ENCODE data around the gene SLC28A3. TPM values are rescaled to one million over a fixed set of nuclear protein-coding genes. Genes with fewer than 3 reads are reported as not detected.

SLC28A3 gene
- total RNA-seq, 1 donor = 0.43 TPM

DNA sequence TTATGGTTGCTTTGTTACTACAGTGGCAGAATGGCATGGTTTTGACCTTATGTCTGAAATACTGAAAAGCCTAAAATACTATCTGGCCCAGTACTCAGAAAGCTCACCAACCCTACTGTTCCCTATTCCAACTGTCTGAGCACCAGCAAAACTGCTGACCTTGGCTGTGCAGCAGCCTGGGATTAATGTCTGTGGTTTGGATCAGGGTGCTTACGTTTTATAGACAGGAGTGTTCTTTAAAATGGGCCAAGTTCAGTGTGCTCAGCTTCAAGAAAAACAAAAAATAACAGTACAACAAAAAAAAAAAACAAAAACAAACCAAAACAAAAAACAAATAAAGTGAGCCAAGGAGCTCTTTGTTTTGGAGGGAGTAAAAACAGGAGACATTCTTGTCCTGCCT is 36.4 kb downstream of the SLC28A3 start:
- TF ChIP-seq, protein P1, sequence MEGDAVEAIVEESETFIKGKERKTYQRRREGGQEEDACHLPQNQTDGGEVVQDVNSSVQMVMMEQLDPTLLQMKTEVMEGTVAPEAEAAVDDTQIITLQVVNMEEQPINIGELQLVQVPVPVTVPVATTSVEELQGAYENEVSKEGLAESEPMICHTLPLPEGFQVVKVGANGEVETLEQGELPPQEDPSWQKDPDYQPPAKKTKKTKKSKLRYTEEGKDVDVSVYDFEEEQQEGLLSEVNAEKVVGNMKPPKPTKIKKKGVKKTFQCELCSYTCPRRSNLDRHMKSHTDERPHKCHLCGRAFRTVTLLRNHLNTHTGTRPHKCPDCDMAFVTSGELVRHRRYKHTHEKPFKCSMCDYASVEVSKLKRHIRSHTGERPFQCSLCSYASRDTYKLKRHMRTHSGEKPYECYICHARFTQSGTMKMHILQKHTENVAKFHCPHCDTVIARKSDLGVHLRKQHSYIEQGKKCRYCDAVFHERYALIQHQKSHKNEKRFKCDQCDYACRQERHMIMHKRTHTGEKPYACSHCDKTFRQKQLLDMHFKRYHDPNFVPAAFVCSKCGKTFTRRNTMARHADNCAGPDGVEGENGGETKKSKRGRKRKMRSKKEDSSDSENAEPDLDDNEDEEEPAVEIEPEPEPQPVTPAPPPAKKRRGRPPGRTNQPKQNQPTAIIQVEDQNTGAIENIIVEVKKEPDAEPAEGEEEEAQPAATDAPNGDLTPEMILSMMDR (IDR thresholded peaks at IDR 0.05; ENCODE audit: insufficient read depth, low read depth, low read length) = no peak
- peak; percentile 77 for DNase-seq (ENCODE audit: low read depth)
- no peak overlapping the region for H3K4me3 ChIP-seq (ENCODE audit: low read depth, low read length)

DNA sequence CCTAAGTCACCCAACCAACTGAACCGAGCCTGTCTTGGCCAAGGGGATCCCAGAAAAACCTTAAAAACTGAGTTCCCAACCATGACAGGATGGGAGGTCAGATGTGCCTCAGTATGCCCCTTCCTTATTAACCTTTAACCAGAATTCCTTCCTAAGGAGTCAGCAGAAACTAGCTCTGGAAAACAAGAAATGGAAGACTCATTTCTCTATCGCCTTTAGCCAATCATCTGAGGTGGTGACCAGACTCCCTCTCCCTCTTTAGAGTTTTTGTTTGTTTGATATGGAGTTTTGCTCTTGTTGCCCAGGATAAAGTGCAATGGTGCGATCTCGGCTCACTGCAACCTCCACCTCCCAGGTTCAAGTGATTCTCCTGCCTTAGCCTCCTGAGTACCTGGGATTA is 37.5 kb downstream of the SLC28A3 start:
- TF ChIP-seq, protein P1 (IDR thresholded peaks at IDR 0.05; ENCODE audit: insufficient read depth, low read depth, low read length) = no peak
- H3K4me3 ChIP-seq (ENCODE audit: low read depth, low read length) = no peak overlapping the region
- no peak for DNase-seq (ENCODE audit: low read depth)

- TF ChIP-seq, protein P1 (IDR thresholded peaks at IDR 0.05; ENCODE audit: insufficient read depth, low read depth, low read length) = no peak
- no peak overlapping the region for H3K4me3 ChIP-seq (ENCODE audit: low read depth, low read length)
- DNase-seq (ENCODE audit: low read depth) = peak; percentile 46
These were observed 38.7 kb downstream of the SLC28A3 start for GRCh38 chr9:84301851-84302250.

DNA sequence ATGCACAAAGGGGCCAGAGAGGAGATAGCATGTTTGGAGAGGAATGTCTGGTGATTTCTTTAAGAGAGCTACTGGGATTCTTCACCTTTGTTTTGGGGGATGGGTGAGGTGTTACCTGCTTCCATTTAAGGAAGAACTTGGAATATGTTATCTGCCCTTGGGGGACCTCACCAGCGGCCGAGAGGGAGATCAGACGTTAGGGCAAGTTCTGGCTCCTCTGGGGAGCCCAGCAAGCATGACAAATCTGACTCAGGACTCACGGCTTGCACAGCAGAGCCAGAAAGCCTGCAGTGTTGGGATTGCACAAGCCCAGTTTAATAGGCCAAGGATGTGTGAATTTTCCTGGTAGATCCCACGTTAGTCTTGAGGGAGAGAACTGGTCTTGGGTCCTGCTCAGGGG is 40.3 kb downstream of the SLC28A3 start:
- TF ChIP-seq, protein P1 (IDR thresholded peaks at IDR 0.05; ENCODE audit: insufficient read depth, low read depth, low read length) = no peak
- peak; percentile 57 for DNase-seq (ENCODE audit: low read depth)
- H3K4me3 ChIP-seq (ENCODE audit: low read depth, low read length) = no peak overlapping the region

DNA sequence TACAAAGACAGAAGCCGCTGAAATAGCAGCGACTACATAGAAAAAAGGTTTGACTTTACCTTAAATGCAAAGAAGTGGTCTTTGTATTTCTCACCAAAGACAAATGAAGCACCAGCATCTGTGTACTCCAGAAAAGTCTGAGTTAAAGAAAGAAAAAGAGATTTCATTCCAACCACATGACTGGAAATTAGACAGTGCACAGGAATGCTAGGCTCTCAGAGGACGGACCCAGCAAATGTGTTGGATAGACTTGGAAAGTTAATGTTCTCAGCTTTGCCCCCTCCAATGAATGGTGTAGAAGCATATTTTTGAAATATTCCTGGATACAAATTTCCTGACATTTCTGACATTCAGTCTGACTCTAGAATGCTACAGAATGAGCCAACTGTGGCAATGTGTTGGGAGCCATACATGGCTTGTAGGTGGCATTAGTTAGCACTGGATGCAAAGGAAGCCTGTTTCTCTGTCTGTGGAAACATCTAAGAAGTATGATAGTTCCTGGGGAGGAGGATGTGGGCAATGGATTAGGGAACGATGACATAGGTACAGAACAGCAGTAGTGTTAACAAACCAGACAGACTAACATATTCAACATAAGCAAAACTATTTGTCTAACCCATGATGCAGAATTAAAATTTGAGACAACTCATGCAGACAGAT is 43.3 kb downstream of the SLC28A3 start:
- no peak overlapping the region for H3K4me3 ChIP-seq (ENCODE audit: low read depth, low read length)
- TF ChIP-seq, protein P1 (IDR thresholded peaks at IDR 0.05; ENCODE audit: insufficient read depth, low read depth, low read length) = no peak
- DNase-seq (ENCODE audit: low read depth) = no peak

GRCh38 chr9:84296146-84296843 is 44.3 kb downstream of the SLC28A3 start:
- DNase-seq (ENCODE audit: low read depth) = peak; percentile 50
- no peak overlapping the region for H3K4me3 ChIP-seq (ENCODE audit: low read depth, low read length)
- TF ChIP-seq, protein P1 (IDR thresholded peaks at IDR 0.05; ENCODE audit: insufficient read depth, low read depth, low read length) = no peak

Measured in fibroblast of villous mesenchyme (primary cell).